ENCODE measurements around the gene TCEANC2. TPM values are rescaled to one million over a fixed set of nuclear protein-coding genes. Genes with fewer than 3 reads are reported as not detected.

The TCEANC2 gene
- total and polyA plus RNA-seq, 3 donors from 2014 or later = 10.7 to 16.1 (median 14.1) TPM

DNA sequence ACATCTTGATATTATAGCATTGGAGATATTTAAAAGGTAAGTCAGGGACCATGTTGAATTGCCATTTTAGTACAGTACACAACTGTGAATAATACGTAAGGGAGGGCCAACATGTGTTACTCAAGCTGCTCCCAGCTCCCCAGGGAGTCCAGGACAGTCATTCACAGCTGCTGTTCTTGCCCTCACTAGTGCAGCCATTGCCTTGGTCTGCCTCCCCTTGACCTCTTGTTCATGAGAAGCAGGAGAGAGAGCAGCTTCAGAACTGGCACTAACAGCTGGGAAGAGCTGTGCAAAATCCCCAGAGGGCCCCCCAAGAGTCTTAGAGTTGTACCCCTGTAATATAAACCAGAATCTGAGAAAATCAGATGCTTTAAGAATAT, 16.4 kb downstream of the TCEANC2 start:
- WGBS, 2 donors = 47 to 67% methylated on average over 1 of the region's 1 CpG
- no peaks in the 10 kb centered on the region for H3K9me3 ChIP-seq
- TF ChIP-seq POLR2A (IDR thresholded peaks at IDR 0.05) = no peak
- TF ChIP-seq, protein P1, sequence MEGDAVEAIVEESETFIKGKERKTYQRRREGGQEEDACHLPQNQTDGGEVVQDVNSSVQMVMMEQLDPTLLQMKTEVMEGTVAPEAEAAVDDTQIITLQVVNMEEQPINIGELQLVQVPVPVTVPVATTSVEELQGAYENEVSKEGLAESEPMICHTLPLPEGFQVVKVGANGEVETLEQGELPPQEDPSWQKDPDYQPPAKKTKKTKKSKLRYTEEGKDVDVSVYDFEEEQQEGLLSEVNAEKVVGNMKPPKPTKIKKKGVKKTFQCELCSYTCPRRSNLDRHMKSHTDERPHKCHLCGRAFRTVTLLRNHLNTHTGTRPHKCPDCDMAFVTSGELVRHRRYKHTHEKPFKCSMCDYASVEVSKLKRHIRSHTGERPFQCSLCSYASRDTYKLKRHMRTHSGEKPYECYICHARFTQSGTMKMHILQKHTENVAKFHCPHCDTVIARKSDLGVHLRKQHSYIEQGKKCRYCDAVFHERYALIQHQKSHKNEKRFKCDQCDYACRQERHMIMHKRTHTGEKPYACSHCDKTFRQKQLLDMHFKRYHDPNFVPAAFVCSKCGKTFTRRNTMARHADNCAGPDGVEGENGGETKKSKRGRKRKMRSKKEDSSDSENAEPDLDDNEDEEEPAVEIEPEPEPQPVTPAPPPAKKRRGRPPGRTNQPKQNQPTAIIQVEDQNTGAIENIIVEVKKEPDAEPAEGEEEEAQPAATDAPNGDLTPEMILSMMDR (IDR thresholded peaks at IDR 0.05) = no peak
- H3K4me1 ChIP-seq = peaks cover 6% of the 10 kb centered on the region
- H3K36me3 ChIP-seq (ENCODE audit: low read depth, missing control alignments) = no peaks in the 10 kb centered on the region
- intact Hi-C loops (cut with DNase I; ENCODE audit: low total_unique reads) = no loop called here
- H3K4me3 ChIP-seq = no peak overlapping the region
- H3K27ac ChIP-seq = no peak overlapping the region
- no peaks in the 10 kb centered on the region for H3K27me3 ChIP-seq
- no peak for DNase-seq

DNA sequence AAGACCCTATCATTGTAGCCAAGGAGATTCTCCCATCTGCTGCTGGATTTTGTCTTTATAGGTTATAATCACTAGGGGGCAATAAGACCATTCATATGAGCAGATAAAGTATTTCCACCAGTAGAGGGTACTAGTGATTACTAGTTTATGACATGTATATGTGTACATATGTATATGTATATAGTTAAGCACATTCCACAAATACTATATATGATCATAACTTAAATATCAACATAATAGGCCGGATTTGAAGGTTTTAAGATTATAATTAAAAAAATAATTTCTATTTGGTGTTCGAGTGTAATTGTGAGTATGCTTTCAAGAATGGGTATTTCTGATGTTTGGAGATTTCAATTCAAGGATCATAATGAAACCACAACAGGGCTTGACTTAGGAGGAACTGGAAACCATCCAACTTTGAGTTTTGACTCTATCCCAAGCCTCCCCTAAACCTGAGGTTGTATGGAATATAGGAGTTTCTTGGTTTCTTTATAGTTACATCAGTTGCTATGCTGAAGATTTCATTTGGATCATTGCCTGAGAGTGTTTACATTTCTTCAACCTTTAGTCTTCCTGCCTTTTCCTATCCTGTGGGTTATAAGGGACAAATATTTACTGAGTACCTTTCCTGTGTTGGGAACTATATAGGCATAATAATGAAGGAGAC, 16.9 kb downstream of the TCEANC2 start:
- H3K36me3 ChIP-seq (ENCODE audit: low read depth, missing control alignments) = no peaks in the 10 kb centered on the region
- H3K4me3 ChIP-seq = no peak overlapping the region
- no peak for DNase-seq
- no peak for TF ChIP-seq POLR2A (IDR thresholded peaks at IDR 0.05)
- TF ChIP-seq, protein P1 (IDR thresholded peaks at IDR 0.05) = peak; percentile 49 to 68 (median 62)
- intact Hi-C loops (cut with DNase I; ENCODE audit: low total_unique reads) = no loop called here
- WGBS, 2 donors = 49 to 60% methylated on average over 2 of the region's 2 CpGs
- H3K9me3 ChIP-seq = no peaks in the 10 kb centered on the region
- no peaks in the 10 kb centered on the region for H3K27me3 ChIP-seq
- peaks cover 6% of the 10 kb centered on the region for H3K4me1 ChIP-seq
- no peak overlapping the region for H3K27ac ChIP-seq

DNA sequence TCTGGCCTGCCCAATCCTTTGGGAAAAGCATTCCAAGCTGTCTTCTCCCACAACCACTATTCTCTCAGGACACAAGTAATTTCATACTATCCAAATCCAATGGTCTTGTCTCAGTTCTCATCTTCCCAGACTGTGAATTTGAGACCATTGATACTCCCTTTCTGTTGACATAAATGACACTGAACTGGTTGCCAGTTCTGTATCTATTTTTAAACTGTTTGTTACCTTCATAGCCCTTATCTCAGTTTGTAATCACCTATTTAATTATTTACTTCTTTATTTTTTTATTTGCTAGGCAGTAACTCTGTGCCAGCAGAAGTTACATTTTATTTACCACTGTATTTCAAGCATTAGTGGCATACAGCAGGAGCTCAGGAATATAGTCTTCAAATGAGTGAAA, 24.0 kb downstream of the TCEANC2 start:
- Histone ChIP-seq H3K27ac (no peak overlapping the region), H3K4me1 (peaks cover 6% of the 10 kb centered on the region), H3K27me3 (no peaks in the 10 kb centered on the region), H3K36me3 (ENCODE audit: low read depth, missing control alignments) (no peaks in the 10 kb centered on the region), H3K9me3 (no peaks in the 10 kb centered on the region), H3K4me3 (no peak overlapping the region)
- TF ChIP-seq POLR2A (IDR thresholded peaks at IDR 0.05) = no peak
- TF ChIP-seq, protein P1 (IDR thresholded peaks at IDR 0.05) = no peak
- intact Hi-C loops (cut with DNase I; ENCODE audit: low total_unique reads) = no loop called here
- DNase-seq = no peak

DNA sequence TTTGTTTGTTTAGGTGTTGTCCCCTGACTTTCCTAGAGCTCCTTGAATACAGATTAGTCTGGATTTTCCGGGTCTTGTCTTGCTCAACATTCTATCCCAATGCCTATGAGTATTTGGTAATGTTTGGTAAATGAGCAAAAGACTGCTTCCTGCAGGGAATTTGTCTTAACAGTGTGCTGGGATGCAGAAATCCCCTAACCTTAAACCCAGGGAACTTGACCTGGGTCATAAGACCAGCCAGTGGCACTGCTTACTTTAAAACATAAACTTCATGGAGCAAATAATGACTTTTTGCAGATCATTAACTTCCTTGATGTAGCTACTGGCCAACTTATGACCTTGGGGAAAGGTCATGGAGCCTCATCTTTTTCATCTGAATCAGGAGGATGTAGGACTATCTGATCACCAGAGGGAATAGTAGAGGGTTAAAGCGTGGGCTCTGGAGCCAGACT, 27.2 kb downstream of the TCEANC2 start:
- H3K27ac ChIP-seq = no peak overlapping the region
- whole genome bisulfite sequencing, 2 donors = 83 to 92% methylated on average over 2 of the region's 2 CpGs
- no peaks in the 10 kb centered on the region for H3K9me3 ChIP-seq
- intact Hi-C loops (cut with DNase I; ENCODE audit: low total_unique reads) = no loop called here
- H3K4me1 ChIP-seq = no peaks in the 10 kb centered on the region
- H3K27me3 ChIP-seq = no peaks in the 10 kb centered on the region
- no peak overlapping the region for H3K4me3 ChIP-seq
- no peaks in the 10 kb centered on the region for H3K36me3 ChIP-seq (ENCODE audit: low read depth, missing control alignments)
- TF ChIP-seq, protein P1 (IDR thresholded peaks at IDR 0.05) = no peak
- DNase-seq = no peak

Measured in testis (tissue), 3 donors.